ENCODE data around the gene PSMD6.

Gene PSMD6

DNA sequence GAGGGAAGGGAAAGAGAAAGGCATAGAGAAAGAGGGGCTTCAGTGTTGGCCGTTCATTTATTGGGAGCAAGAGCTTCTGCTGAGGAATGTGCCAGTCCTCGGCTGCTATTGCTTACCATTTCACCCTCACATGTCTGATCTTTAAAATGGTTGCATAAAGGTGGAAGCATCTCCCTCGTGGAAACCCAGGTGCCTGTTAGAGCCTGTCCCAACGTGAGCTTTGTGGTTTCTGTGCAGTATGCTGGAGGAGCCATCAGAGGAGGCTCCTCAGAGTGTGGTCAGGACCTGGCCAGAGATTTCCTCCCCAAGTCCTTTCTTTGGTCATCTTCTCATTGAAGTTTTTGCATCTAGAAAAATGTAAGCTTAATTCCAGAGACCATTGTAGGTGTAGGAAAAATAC lies 34.4 kb downstream of the PSMD6 start:
- DNase-seq (ENCODE audit: low spot score) = no peak
- TF ChIP-seq, protein P1, sequence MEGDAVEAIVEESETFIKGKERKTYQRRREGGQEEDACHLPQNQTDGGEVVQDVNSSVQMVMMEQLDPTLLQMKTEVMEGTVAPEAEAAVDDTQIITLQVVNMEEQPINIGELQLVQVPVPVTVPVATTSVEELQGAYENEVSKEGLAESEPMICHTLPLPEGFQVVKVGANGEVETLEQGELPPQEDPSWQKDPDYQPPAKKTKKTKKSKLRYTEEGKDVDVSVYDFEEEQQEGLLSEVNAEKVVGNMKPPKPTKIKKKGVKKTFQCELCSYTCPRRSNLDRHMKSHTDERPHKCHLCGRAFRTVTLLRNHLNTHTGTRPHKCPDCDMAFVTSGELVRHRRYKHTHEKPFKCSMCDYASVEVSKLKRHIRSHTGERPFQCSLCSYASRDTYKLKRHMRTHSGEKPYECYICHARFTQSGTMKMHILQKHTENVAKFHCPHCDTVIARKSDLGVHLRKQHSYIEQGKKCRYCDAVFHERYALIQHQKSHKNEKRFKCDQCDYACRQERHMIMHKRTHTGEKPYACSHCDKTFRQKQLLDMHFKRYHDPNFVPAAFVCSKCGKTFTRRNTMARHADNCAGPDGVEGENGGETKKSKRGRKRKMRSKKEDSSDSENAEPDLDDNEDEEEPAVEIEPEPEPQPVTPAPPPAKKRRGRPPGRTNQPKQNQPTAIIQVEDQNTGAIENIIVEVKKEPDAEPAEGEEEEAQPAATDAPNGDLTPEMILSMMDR (IDR thresholded peaks at IDR 0.05; ENCODE audit: extremely low read depth, missing control alignments) = no peak

DNA sequence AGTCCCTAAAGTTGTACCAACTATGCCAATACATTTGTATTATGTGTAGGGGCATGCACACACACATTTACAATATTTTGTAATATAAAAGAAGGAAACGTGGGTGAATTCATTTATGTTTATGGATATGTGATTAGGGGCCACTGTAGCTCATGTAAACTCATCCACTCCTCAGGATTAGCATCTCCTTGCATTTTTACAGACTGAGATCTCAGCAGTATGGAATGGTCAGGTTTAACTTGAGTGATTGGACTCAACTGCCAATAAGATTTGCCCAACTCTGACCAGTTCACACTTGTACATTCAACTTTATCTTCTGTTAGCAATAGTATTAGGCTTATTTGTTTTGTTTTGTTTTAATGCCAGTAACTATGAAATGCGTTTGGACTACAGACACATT lies 36.5 kb downstream of the PSMD6 start:
- TF ChIP-seq, protein P1 (IDR thresholded peaks at IDR 0.05; ENCODE audit: extremely low read depth, missing control alignments) = no peak
- DNase-seq (ENCODE audit: low spot score) = no peak

DNA sequence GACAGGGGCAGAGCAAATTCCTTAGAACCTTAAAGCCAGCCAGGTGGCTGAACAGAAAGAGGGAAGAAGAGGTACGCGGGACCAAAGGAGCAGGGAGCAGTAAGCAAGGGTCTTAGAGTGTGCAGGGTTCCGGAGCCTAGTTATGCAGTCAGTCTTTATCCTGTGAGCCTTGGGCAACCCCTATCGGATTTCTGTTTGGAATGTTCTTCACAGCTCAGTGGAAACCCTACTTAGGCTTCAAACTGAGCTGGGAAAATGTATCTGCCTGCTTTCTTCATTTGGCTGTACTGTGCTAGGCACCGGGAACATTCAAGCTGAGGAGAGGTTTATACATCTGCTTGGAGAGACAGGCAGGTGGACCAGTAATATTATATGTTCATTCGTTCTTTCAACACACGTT lies 37.1 kb downstream of the PSMD6 start:
- TF ChIP-seq, protein P1 (IDR thresholded peaks at IDR 0.05; ENCODE audit: extremely low read depth, missing control alignments) = no peak
- DNase-seq (ENCODE audit: low spot score) = no peak

DNA sequence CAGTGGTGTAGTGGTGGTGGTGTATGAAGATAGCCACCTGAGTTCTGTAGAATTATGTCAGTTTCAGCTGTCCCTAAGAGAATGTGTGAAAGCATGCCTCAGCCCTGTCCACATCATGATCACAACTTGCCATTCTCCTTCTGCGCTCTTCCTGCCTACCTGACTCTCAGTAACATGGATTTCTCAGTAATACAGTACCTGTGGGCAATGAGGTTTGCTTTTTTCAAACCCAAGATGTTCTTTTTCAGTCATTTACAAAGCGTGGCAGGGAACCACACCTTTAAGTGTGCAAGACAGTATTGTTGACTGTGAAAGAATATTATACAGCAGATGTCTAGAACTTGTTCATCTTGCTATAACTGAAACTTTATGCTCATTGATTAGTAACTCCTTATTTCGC lies 38.9 kb downstream of the PSMD6 start:
- TF ChIP-seq, protein P1 (IDR thresholded peaks at IDR 0.05; ENCODE audit: extremely low read depth, missing control alignments) = no peak

DNA sequence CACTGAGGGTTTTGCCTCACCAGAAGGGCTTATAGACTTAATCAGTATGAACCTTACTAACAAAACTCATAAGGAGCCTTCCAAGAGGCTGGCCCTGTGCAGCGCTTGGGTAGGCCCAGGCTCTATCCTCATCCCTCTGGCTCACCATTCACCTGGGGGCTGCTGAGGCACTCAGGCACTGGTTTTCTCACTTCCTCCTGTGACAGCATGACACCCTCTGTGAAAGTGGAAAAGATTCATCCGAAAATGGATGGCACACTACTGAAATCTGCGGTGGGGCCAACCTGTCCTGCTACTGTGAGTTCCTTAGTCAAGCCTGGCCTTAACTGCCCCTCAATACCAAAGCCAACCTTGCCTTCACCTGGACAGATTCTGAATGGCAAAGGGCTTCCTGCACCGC lies 41.3 kb downstream of the PSMD6 start:
- DNase-seq (ENCODE audit: low spot score) = no peak
- TF ChIP-seq, protein P1 (IDR thresholded peaks at IDR 0.05; ENCODE audit: extremely low read depth, missing control alignments) = no peak

More for the DNA sequence above, 38.9 kb downstream of the PSMD6 start:
- no peak for DNase-seq (ENCODE audit: low spot score)

DNA sequence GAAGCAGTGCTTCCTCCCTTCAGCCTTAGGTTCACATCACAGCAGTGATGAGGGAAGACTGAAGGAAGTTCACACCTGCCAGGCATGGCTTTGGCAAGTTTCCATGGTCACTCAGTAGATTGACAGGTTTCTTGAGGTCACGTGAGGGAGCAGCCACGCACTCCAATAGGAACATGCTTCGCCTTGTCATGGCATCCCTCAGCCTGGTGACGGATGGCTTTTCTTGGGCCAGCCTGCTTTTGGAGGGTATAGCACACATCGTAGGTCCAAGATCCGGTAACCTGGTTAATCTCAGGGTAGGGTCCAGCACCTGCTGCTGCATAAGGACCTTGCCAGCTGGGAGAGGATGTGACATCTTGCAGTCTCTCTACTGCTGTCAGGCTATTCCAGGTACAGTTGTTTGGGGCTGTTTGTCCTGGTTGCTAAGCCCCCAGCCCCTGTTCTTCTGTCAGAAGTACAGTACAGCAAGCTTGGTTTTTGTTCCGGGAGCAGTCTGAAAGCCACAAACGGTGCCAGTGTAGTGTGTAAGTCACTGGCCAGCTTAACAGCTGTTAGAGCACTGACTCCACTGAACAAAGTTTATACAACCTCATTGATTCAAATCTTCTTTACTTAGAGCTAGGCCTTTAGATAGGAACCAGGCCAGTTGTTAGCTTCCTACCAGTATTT lies 42.3 kb downstream of the PSMD6 start:
- no peak for DNase-seq (ENCODE audit: low spot score)
- TF ChIP-seq, protein P1 (IDR thresholded peaks at IDR 0.05; ENCODE audit: extremely low read depth, missing control alignments) = no peak

DNA sequence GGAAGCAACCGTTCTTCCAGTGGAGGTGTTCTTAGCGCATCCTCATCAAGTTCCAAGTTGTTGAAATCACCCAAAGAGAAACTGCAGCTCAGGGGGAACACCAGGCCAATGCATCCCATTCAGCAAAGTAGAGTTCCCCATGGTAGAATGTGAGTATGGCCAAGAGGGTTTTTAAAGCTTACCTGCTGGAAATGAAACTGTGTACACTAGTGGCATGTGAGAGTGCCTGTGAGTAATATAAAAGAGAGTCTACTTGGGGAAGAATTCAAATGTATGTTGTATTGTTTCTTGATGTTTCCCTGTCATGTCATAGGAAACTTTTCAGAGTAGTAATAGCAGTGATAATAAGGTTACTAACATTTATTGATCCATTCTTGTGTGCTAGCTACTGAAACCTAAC lies 43.3 kb downstream of the PSMD6 start:
- no peak for DNase-seq (ENCODE audit: low spot score)
- TF ChIP-seq, protein P1 (IDR thresholded peaks at IDR 0.05; ENCODE audit: extremely low read depth, missing control alignments) = no peak

Measured in GM20000 (cell line).